ENCODE data around the gene PGAM1.
"Not testable (repeated sequence)": the region's sequence is repeated elsewhere in the genome, so short reads cannot be mapped to it uniquely, and the experiment has no call there.

Gene PGAM1

GRCh38 chr10:97425964-97426775 is at the start of gene PGAM1:
PGAM1 (plus strand) TSS chr10:97426191; CDS start chr10:97426308, 117 bp downstream.
- peak; percentile 98 for DNase-seq (ENCODE audit: low spot score)

GRCh38 chr10:97376413-97376812 is 49.6 kb upstream of the PGAM1 start:
- DNase-seq (ENCODE audit: low spot score), result no peak

GRCh38 chr10:97378933-97379921 is 46.8 kb upstream of the PGAM1 start:
- DNase-seq (ENCODE audit: low spot score), result no peak

- DNase-seq (ENCODE audit: low spot score), result no peak
Measured at GRCh38 chr10:97380516-97380915, 45.5 kb upstream of the PGAM1 start.

GRCh38 chr10:97381626-97382025 is 44.4 kb upstream of the PGAM1 start:
- DNase-seq (ENCODE audit: low spot score), result no peak

- no peak for DNase-seq (ENCODE audit: low spot score)
Measured at GRCh38 chr10:97383159-97383558, 42.8 kb upstream of the PGAM1 start.

GRCh38 chr10:97384156-97384555 is 41.8 kb upstream of the PGAM1 start:
- no peak for DNase-seq (ENCODE audit: low spot score)

GRCh38 chr10:97384641-97385040 is 41.4 kb upstream of the PGAM1 start:
- no peak for DNase-seq (ENCODE audit: low spot score)

GRCh38 chr10:97385565-97385964 is 40.4 kb upstream of the PGAM1 start:
- no peak for DNase-seq (ENCODE audit: low spot score)

- DNase-seq (ENCODE audit: low spot score), result no peak
Measured at GRCh38 chr10:97388152-97388551, 37.8 kb upstream of the PGAM1 start.

- DNase-seq (ENCODE audit: low spot score), result no peak
Measured at GRCh38 chr10:97390091-97390490, 35.9 kb upstream of the PGAM1 start.

- DNase-seq (ENCODE audit: low spot score), result no peak
Measured at GRCh38 chr10:97393034-97393573, 32.9 kb upstream of the PGAM1 start.

GRCh38 chr10:97396056-97396455 is 29.9 kb upstream of the PGAM1 start:
- DNase-seq (ENCODE audit: low spot score), result no peak

- DNase-seq (ENCODE audit: low spot score), result no peak
Measured at GRCh38 chr10:97399843-97400545, 26.0 kb upstream of the PGAM1 start.

- DNase-seq (ENCODE audit: low spot score), result peak; percentile 98
Measured at GRCh38 chr10:97400665-97401454, 25.1 kb upstream of the PGAM1 start, which contains the start of gene RRP12. RRP12 (minus strand) TSS chr10:97401340; CDS start chr10:97401231, 109 bp downstream.

GRCh38 chr10:97401455-97401919 is 24.5 kb upstream of the PGAM1 start:
- DNase-seq (ENCODE audit: low spot score), result no peak

GRCh38 chr10:97404044-97404443 is 21.9 kb upstream of the PGAM1 start:
- DNase-seq (ENCODE audit: low spot score), result no peak

GRCh38 chr10:97406064-97406463 is 19.9 kb upstream of the PGAM1 start:
- DNase-seq (ENCODE audit: low spot score), result peak; percentile 58

GRCh38 chr10:97406483-97406882 is 19.5 kb upstream of the PGAM1 start:
- not testable (repeated sequence) for DNase-seq (ENCODE audit: low spot score)

- peak; percentile 88 for DNase-seq (ENCODE audit: low spot score)
Measured at GRCh38 chr10:97407211-97407951, 18.6 kb upstream of the PGAM1 start.
